ENCODE results near the gene NFIA. TPM values are rescaled to one million over a fixed set of nuclear protein-coding genes. Genes with fewer than 3 reads are reported as not detected.

The NFIA gene
- total and polyA plus RNA-seq, 2 of the 13 experiments (the other 11 are each of a cell fraction or from before 2014, with no cell fraction given), result 14.7 to 28.5 TPM

DNA sequence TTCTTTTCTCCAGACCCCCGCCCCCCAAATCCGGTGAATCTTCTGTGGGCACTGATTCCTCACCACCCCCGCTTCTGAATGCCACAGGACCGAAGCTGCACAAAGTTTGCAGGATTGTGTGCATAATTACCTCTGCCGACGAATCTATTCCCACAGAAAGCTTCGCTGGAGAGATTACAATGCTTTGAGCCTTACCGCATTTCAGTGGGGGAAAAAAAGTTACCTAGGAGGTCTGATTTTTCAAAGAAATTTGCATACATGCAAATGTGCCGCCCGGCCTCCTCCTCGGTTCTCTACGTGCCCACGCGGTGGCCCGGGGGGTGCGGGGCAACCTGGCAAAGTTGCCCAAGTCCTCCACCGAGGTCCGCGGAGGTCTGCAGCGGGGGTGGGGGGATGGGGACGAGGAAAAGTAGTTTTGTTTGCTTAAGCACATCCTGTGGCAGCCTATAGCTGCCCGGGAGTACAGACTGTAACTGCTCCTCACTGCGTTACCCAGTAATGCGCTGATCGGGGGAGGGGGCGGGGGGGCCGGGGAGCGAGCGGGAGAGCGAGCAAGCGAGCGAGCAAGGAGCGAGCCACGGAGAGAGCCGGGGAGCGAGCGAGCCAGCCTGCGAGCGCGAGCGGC lies 563 bp upstream of the NFIA start (continued):
- TF ChIP-seq, protein P1, sequence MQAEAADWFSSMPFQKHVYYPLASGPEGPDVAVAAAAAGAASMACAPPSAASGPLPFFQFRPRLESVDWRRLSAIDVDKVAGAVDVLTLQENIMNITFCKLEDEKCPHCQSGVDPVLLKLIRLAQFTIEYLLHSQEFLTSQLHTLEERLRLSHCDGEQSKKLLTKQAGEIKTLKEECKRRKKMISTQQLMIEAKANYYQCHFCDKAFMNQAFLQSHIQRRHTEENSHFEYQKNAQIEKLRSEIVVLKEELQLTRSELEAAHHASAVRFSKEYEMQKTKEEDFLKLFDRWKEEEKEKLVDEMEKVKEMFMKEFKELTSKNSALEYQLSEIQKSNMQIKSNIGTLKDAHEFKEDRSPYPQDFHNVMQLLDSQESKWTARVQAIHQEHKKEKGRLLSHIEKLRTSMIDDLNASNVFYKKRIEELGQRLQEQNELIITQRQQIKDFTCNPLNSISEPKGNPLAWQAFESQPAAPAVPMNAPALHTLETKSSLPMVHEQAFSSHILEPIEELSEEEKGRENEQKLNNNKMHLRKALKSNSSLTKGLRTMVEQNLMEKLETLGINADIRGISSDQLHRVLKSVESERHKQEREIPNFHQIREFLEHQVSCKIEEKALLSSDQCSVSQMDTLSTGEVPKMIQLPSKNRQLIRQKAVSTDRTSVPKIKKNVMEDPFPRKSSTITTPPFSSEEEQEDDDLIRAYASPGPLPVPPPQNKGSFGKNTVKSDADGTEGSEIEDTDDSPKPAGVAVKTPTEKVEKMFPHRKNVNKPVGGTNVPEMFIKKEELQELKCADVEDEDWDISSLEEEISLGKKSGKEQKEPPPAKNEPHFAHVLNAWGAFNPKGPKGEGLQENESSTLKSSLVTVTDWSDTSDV (CRISPR knock-in tag; IDR thresholded peaks at IDR 0.05), result no peak
- TF ChIP-seq GABPB1 (CRISPR knock-in tag; IDR thresholded peaks at IDR 0.05), result no peak
- no peak for TF ChIP-seq SMAD9 (CRISPR knock-in tag; IDR thresholded peaks at IDR 0.05)
- TF ChIP-seq, protein P2, sequence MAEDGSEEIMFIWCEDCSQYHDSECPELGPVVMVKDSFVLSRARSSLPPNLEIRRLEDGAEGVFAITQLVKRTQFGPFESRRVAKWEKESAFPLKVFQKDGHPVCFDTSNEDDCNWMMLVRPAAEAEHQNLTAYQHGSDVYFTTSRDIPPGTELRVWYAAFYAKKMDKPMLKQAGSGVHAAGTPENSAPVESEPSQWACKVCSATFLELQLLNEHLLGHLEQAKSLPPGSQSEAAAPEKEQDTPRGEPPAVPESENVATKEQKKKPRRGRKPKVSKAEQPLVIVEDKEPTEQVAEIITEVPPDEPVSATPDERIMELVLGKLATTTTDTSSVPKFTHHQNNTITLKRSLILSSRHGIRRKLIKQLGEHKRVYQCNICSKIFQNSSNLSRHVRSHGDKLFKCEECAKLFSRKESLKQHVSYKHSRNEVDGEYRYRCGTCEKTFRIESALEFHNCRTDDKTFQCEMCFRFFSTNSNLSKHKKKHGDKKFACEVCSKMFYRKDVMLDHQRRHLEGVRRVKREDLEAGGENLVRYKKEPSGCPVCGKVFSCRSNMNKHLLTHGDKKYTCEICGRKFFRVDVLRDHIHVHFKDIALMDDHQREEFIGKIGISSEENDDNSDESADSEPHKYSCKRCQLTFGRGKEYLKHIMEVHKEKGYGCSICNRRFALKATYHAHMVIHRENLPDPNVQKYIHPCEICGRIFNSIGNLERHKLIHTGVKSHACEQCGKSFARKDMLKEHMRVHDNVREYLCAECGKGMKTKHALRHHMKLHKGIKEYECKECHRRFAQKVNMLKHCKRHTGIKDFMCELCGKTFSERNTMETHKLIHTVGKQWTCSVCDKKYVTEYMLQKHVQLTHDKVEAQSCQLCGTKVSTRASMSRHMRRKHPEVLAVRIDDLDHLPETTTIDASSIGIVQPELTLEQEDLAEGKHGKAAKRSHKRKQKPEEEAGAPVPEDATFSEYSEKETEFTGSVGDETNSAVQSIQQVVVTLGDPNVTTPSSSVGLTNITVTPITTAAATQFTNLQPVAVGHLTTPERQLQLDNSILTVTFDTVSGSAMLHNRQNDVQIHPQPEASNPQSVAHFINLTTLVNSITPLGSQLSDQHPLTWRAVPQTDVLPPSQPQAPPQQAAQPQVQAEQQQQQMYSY (CRISPR knock-in tag; IDR thresholded peaks at IDR 0.05), result no peak
- no peak for TF ChIP-seq ZNF430 (CRISPR knock-in tag; IDR thresholded peaks at IDR 0.05)
- no peak for TF ChIP-seq MAF1 (CRISPR knock-in tag; IDR thresholded peaks at IDR 0.05; ENCODE audit: borderline replicate concordance)
- TF ChIP-seq ZNF790 (CRISPR knock-in tag; IDR thresholded peaks at IDR 0.05; ENCODE audit: borderline replicate concordance), result no peak
- TF ChIP-seq HDAC1 (CRISPR knock-in tag; IDR thresholded peaks at IDR 0.05), result peak; percentile 57
- TF ChIP-seq ZNF724P (CRISPR knock-in tag; IDR thresholded peaks at IDR 0.05; ENCODE audit: borderline replicate concordance), result no peak
- no peak for TF ChIP-seq SMARCE1 (IDR thresholded peaks at IDR 0.05; ENCODE audit: borderline replicate concordance)
- TF ChIP-seq, protein P3, sequence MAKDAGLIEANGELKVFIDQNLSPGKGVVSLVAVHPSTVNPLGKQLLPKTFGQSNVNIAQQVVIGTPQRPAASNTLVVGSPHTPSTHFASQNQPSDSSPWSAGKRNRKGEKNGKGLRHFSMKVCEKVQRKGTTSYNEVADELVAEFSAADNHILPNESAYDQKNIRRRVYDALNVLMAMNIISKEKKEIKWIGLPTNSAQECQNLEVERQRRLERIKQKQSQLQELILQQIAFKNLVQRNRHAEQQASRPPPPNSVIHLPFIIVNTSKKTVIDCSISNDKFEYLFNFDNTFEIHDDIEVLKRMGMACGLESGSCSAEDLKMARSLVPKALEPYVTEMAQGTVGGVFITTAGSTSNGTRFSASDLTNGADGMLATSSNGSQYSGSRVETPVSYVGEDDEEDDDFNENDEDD (CRISPR knock-in tag; IDR thresholded peaks at IDR 0.05; ENCODE audit: borderline replicate concordance), result no peak
- TF ChIP-seq, protein P4, sequence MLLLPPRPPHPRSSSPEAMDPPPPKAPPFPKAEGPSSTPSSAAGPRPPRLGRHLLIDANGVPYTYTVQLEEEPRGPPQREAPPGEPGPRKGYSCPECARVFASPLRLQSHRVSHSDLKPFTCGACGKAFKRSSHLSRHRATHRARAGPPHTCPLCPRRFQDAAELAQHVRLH (CRISPR knock-in tag; IDR thresholded peaks at IDR 0.05; ENCODE audit: borderline replicate concordance, low read depth), result no peak
- no peak for TF ChIP-seq ZNF776 (CRISPR knock-in tag; IDR thresholded peaks at IDR 0.05)
- TF ChIP-seq GABPA (IDR thresholded peaks at IDR 0.05; ENCODE audit: low read depth, low read length), result no peak
- TF ChIP-seq GABPA (CRISPR knock-in tag; IDR thresholded peaks at IDR 0.05; ENCODE audit: low read depth), result no peak
- TF ChIP-seq PHF20 (CRISPR knock-in tag; IDR thresholded peaks at IDR 0.05), result no peak
- no peak for TF ChIP-seq KLF13 (CRISPR knock-in tag; IDR thresholded peaks at IDR 0.05)
- TF ChIP-seq, protein P5, sequence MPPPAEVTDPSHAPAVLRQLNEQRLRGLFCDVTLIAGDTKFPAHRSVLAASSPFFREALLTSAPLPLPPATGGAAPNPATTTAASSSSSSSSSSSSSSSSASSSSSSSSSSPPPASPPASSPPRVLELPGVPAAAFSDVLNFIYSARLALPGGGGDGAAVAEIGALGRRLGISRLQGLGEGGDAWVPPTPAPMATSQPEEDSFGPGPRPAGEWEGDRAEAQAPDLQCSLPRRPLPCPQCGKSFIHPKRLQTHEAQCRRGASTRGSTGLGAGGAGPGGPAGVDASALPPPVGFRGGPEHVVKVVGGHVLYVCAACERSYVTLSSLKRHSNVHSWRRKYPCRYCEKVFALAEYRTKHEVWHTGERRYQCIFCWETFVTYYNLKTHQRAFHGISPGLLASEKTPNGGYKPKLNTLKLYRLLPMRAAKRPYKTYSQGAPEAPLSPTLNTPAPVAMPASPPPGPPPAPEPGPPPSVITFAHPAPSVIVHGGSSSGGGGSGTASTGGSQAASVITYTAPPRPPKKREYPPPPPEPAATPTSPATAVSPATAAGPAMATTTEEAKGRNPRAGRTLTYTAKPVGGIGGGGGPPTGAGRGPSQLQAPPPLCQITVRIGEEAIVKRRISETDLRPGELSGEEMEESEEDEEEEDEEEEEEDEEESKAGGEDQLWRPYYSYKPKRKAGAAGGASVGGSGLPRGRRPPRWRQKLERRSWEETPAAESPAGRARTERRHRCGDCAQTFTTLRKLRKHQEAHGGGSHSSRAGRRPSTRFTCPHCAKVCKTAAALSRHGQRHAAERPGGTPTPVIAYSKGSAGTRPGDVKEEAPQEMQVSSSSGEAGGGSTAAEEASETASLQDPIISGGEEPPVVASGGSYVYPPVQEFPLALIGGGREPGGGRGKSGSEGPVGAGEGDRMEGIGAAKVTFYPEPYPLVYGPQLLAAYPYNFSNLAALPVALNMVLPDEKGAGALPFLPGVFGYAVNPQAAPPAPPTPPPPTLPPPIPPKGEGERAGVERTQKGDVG (CRISPR knock-in tag; IDR thresholded peaks at IDR 0.05; ENCODE audit: borderline replicate concordance), result no peak
- TF ChIP-seq MEIS1 (CRISPR knock-in tag; IDR thresholded peaks at IDR 0.05; ENCODE audit: borderline replicate concordance), result no peak
